OCI-LY7 (cell line): ENCODE results near the gene KLRD1. TPM values are rescaled to one million over a fixed set of nuclear protein-coding genes. Genes with fewer than 3 reads are reported as not detected.
"Not testable (repeated sequence)": the region's sequence is repeated elsewhere in the genome, so short reads cannot be mapped to it uniquely, and the experiment has no call there.

Source experiments
- BruUV-seq: library from RNA; stranded (reverse); fragments of 400-500 nt; replicated peaks from 2 replicates; lab custom pipeline; 2021; lab: Mats Ljungman, UMichigan
- CTCF ChIA-PET: fragments of 300-600 bp; sonication (Branson Sonifier 250); formaldehyde crosslinking; loops from one replicate; lab custom pipeline; 2022; ENCODE audit warnings: antibody characterized with exemption; ENCODE audit not compliant: unreplicated experiment; lab: Charles Lee
- POLR2A ChIA-PET: fragments of 300-600 bp; sonication (Branson Sonifier 250); formaldehyde crosslinking; loops from one replicate; lab custom pipeline; 2022; ENCODE audit warnings: antibody characterized with exemption; lab: Charles Lee
- DNase-seq: peaks from one replicate; pipeline ENCODE4 v3.0.0-alpha.2; 2015; ENCODE audit warnings: low spot score
- H2AFZ ChIP-seq: fragments of 200-600 bp; sonication (generic), shearing (Covaris generic); 2 replicates; pipeline ENCODE4 v1.6.1; 2014; ENCODE audit warnings: mild to moderate bottlenecking, antibody characterized with exemption, low read length, moderate library complexity
- H3K27ac ChIP-seq: fragments of 200-600 bp; sonication (generic); 2 replicates; pipeline ENCODE4 v1.5.1; 2014; ENCODE audit warnings: mixed run types, low read depth, mild to moderate bottlenecking, moderate library complexity, low read length, inconsistent platforms; ENCODE audit not compliant: poor library complexity, severe bottlenecking
- H3K36me3 ChIP-seq: fragments of 200-600 bp; sonication (generic); 2 replicates; pipeline ENCODE4 v1.6.1; 2014; ENCODE audit warnings: mild to moderate bottlenecking, antibody characterized with exemption, low read length, moderate library complexity, mixed read lengths; ENCODE audit not compliant: insufficient read depth
- H3K4me1 ChIP-seq: fragments of 200-600 bp; sonication (generic); 2 replicates; pipeline ENCODE4 v1.5.1; 2014; ENCODE audit warnings: mild to moderate bottlenecking, low read length; ENCODE audit not compliant: insufficient read depth, poor library complexity, severe bottlenecking
- H3K4me2 ChIP-seq: fragments of 200-600 bp; sonication (generic); 2 replicates; pipeline ENCODE4 v1.6.1; 2014; ENCODE audit warnings: mild to moderate bottlenecking, low read length
- H3K4me3 ChIP-seq: fragments of 200-600 bp; sonication (generic); 2 replicates; pipeline ENCODE4 v1.5.1; 2014; ENCODE audit warnings: mild to moderate bottlenecking, low read depth, low read length; ENCODE audit not compliant: poor library complexity, severe bottlenecking
- H3K79me2 ChIP-seq: fragments of 200-600 bp; sonication (generic); 2 replicates; pipeline ENCODE4 v1.6.1; 2016; ENCODE audit warnings: low read depth, mild to moderate bottlenecking, low read length, moderate library complexity, mixed read lengths; ENCODE audit not compliant: insufficient read depth
- H3K9me2 ChIP-seq: fragments of 200-600 bp; sonication (generic); 2 replicates; pipeline ENCODE4 v1.6.1; 2016; ENCODE audit warnings: mild to moderate bottlenecking, low read length, mixed read lengths; ENCODE audit not compliant: insufficient read depth
- H3K9me3 ChIP-seq: fragments of 200-600 bp; sonication (generic); 2 replicates; pipeline ENCODE4 v1.6.1; 2014; ENCODE audit warnings: mild to moderate bottlenecking, mixed run types, low read length, mixed read lengths
- H4K20me1 ChIP-seq: fragments of 200-600 bp; sonication (generic); 2 replicates; pipeline ENCODE4 v1.6.1; 2014; ENCODE audit warnings: mild to moderate bottlenecking, antibody characterized with exemption, low read length, moderate library complexity, mixed read lengths; ENCODE audit not compliant: insufficient read depth
- EZH2phosphoT487 ChIP-seq: fragments of 200-600 bp; sonication (generic); IDR thresholded peaks from 2 replicates; pipeline ENCODE4 v1.6.1; 2018; ENCODE audit warnings: low read depth, borderline replicate concordance, mild to moderate bottlenecking, mixed run types, antibody characterized with exemption, low read length, moderate library complexity, mixed read lengths
- intact Hi-C: fragments of 100-400 bp; cut with micrococcal nuclease; formaldehyde crosslinking; loops from one replicate; pipeline ENCODE4 v1.10.0; 2022; ENCODE audit not compliant: unreplicated experiment
- total RNA-seq, 2 experiments: library from RNA; depleted of rRNA in 1 of 2; stranded (reverse); fragments of >200 nt in 1 of 2; shearing (Covaris generic) in 1 of 2; gene quantifications; 2 replicates each; pipeline ENCODE4 v1.2.3, GENCODE V29; 2014 to 2022
- TF ChIP-seq, protein P1 (sequence below): fragments of 200-600 bp; sonication (generic); conservative IDR thresholded peaks from 2 replicates; pipeline ENCODE4 v1.5.1; 2014; ENCODE audit warnings: mild to moderate bottlenecking, antibody characterized with exemption, low read length, moderate library complexity, mixed read lengths

The KLRD1 gene
- total RNA-seq, 2 experiments from 2014 or later = under 0.01 to 0.04 TPM

DNA sequence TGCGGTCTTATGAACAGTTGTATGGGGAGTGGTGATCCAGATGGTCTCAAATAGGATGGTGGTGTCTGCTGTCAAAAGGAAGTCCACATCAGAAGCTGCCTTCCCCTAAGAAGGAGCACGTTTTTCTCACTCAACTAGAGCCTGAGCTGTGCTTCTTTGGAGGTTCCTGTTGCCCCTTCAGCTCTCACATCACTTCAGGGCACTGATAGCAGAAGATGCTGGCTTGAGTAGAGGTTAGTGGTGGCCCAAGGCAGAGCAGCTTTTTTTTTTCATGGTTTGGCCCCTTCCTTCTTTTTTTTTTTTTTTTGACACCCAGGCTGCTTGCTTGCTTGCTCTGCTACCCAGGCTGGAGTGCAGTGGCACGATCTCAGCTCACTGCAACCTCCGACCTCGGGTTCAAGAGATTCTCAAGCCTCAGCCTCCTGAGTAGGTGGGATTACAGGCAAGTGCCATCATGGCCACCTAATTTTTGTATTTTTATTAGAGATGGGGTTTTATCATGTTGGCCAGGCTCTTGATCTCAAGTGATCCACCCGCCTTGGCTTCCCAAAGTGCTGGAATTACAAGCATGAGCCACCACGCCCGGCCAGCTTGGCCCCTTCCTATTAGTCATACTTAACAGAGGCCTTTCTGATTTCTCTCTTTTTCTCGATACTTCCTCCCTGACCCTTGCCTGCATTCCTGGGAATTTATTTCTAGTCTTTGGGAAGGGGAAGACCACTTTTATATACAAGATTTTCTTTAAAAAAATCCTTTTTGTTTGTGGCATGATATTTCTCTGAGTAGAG, 31.6 kb downstream of the KLRD1 start:
- intact Hi-C loops = loop anchor here (10.0 kb wide), 1 partner anchor 304 kb away; the partner anchor contains the start of gene CLEC9A
- Histone ChIP-seq H3K4me3 (no peak overlapping the region), H3K36me3 (peaks cover 7% of the 10 kb centered on the region; the same call in 1 of the 2 replicates), H3K4me1 (peaks cover 20% of the 10 kb centered on the region), H3K79me2 (no peaks in the 10 kb centered on the region), H3K27ac (no peak overlapping the region), H3K9me2 (no peaks in the 10 kb centered on the region), H3K9me3 (peaks cover 29% of the 10 kb centered on the region), H2AFZ (0 out of 2 replicates have a peak overlapping the region, but pooled peaks have one; percentile 43), H4K20me1 (no peaks in the 10 kb centered on the region), H3K4me2 (no peak overlapping the region)
- DNase-seq = peak; percentile 29
- CTCF ChIA-PET = no interaction called here
- no TSS peak for BruUV-seq
- POLR2A ChIA-PET = interaction anchor here (0.7 kb wide), 1 partner anchor 26 kb away, joined by 3 read pairs; no protein-coding TSS in a partner anchor
- TF ChIP-seq, protein P1, sequence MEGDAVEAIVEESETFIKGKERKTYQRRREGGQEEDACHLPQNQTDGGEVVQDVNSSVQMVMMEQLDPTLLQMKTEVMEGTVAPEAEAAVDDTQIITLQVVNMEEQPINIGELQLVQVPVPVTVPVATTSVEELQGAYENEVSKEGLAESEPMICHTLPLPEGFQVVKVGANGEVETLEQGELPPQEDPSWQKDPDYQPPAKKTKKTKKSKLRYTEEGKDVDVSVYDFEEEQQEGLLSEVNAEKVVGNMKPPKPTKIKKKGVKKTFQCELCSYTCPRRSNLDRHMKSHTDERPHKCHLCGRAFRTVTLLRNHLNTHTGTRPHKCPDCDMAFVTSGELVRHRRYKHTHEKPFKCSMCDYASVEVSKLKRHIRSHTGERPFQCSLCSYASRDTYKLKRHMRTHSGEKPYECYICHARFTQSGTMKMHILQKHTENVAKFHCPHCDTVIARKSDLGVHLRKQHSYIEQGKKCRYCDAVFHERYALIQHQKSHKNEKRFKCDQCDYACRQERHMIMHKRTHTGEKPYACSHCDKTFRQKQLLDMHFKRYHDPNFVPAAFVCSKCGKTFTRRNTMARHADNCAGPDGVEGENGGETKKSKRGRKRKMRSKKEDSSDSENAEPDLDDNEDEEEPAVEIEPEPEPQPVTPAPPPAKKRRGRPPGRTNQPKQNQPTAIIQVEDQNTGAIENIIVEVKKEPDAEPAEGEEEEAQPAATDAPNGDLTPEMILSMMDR = no peak
- TF ChIP-seq EZH2phosphoT487 = no peak

DNA sequence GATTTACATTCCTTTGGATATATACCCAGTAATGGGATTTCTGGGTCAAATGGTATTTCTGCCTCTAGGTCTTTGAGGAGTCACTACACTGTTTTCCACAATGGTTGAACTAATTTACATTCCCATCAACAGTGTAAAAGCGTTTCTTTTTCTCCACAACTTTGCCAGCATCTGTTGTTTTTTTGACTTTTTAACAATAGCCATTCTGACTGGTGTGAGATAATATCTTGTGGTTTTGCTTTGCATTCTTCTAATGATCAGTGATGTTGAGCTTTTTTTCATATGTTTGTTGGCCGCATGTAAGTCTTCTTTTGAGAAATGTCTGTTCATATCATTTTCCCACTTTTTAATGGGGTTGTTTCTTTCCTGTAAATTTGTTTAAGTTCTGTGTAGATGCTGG, 33.3 kb downstream of the KLRD1 start:
- not testable (repeated sequence) for BruUV-seq

DNA sequence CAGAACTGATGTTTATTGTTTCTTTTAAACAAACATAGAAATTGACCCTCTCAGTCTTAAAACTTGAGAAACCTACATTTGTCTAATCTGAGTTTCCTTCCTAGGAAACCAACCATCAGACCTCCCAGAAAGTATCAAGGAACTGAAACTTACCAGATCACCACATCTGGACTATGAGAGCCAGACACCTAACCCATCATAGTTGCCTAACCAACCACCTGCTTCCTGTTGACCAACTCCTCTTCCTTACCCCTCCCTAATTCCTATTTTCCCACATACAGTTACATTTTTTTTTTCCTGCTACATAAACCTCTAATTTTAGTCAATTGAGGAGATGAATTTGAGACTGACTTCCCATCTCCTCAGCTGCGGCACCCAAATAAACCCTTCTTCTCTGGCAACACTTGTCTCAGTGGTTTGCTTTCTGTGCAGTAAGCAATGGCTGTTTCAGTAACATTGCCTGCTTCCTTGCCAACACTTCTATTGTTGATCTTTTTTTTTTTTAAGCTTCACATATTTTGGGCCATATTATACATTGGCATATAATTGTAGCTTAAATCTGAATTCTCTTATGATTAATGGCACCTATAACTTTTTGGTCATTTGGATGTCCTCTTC, 34.3 kb downstream of the KLRD1 start:
- Histone ChIP-seq H4K20me1 (no peaks in the 10 kb centered on the region), H3K9me2 (no peaks in the 10 kb centered on the region), H3K79me2 (no peaks in the 10 kb centered on the region), H3K4me1 (peaks cover 20% of the 10 kb centered on the region), H2AFZ (no peak overlapping the region), H3K4me2 (peak overlapping the region; percentile 49; the same call in 1 of the 2 replicates), H3K4me3 (no peak overlapping the region), H3K36me3 (peaks cover 7% of the 10 kb centered on the region; the same call in 1 of the 2 replicates), H3K9me3 (peaks cover 29% of the 10 kb centered on the region), H3K27ac (peak overlapping the region; percentile 54)
- intact Hi-C loops = no loop called here
- TF ChIP-seq, protein P1 = no peak
- TF ChIP-seq EZH2phosphoT487 = no peak
- peak; percentile 75 for DNase-seq
- BruUV-seq = no TSS peak
- CTCF ChIA-PET = interaction anchor here (0.6 kb wide), 1 partner anchor 22 kb away, joined by 4 read pairs; no protein-coding TSS in a partner anchor
- POLR2A ChIA-PET = interaction anchor here (0.6 kb wide), 1 partner anchor 42 kb away, joined by 4 read pairs; no protein-coding TSS in a partner anchor

More for the DNA sequence above, 33.3 kb downstream of the KLRD1 start:
- peaks cover 20% of the 10 kb centered on the region for H3K4me1 ChIP-seq
- H3K36me3 ChIP-seq, H3K4me3 ChIP-seq, H3K79me2 ChIP-seq, H2AFZ ChIP-seq, intact Hi-C loops, H3K27ac ChIP-seq, H3K4me2 ChIP-seq, CTCF ChIA-PET, DNase-seq, H4K20me1 ChIP-seq, POLR2A ChIA-PET, H3K9me2 ChIP-seq: not testable (repeated sequence)
- peaks cover 29% of the 10 kb centered on the region for H3K9me3 ChIP-seq

DNA sequence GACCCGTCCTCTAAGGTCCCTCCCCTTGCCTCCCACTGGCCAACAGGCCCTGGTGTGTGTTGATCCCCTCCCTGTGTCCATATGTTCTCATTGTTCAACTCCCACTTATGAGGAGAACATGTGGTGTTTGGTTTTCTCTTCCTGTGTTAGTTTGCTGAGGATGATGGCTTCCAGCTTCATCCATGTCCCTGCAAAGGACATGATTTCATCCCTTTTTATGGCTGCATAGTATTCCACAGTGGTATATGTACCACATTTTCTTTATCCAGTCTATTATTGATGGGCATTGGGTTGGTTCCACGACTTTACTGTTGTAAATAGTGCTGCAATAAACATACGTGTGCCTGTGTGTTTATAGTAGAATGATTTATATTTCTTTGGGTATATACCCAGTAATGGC, 43.8 kb downstream of the KLRD1 start:
- H3K79me2 ChIP-seq, DNase-seq, H4K20me1 ChIP-seq, H3K27ac ChIP-seq, H3K9me2 ChIP-seq, intact Hi-C loops, H3K4me1 ChIP-seq, BruUV-seq, CTCF ChIA-PET, H3K4me2 ChIP-seq, H2AFZ ChIP-seq, H3K4me3 ChIP-seq, H3K36me3 ChIP-seq: not testable (repeated sequence)
- POLR2A ChIA-PET = interaction anchor here (0.5 kb wide), 2 partner anchors 11 to 317 kb away, joined by 3 read pairs; no protein-coding TSS in a partner anchor
- peaks cover 18% of the 10 kb centered on the region; the same call in 1 of the 2 replicates for H3K9me3 ChIP-seq
